GM21717 (cell line): ENCODE data around the gene COLQ.
"Not testable (repeated sequence)": the region's sequence is repeated elsewhere in the genome, so short reads cannot be mapped to it uniquely, and the experiment has no call there.

ENCODE experiments used
- ATAC-seq: cut with Tn5 transposase; IDR thresholded peaks from one replicate; pipeline ENCODE4 v1.9.1; 2021; ENCODE audit warnings: mild to moderate bottlenecking, moderate library complexity; ENCODE audit not compliant: unreplicated experiment

The COLQ gene

GRCh38 chr3:15430624-15431023 is 90.9 kb downstream of the COLQ start:
- no peak for ATAC-seq

GRCh38 chr3:15429080-15429479 is 92.4 kb downstream of the COLQ start:
- no peak for ATAC-seq

- no peak for ATAC-seq
These were observed 93.0 kb downstream of the COLQ start for GRCh38 chr3:15428539-15428938.

GRCh38 chr3:15427981-15428380 is 93.5 kb downstream of the COLQ start:
- no peak for ATAC-seq

- peak; percentile 92 for ATAC-seq
These were observed 94.2 kb downstream of the COLQ start, which contains the start of the genes EAF1 and METTL6 for GRCh38 chr3:15427182-15427880. Gene EAF1 (plus strand): TSS chr3:15427598. CDS start chr3:15427780, 182 bp downstream. Gene METTL6 (minus strand): TSS chr3:15427544. CDS start chr3:15426511, 1,033 bp downstream.

GRCh38 chr3:15426579-15427118 is 94.9 kb downstream of the COLQ start:
- ATAC-seq: no peak

GRCh38 chr3:15420871-15421270 is 100.6 kb downstream of the COLQ start:
- ATAC-seq: no peak

GRCh38 chr3:15410966-15411365 is 110.5 kb downstream of the COLQ start:
- not testable (repeated sequence) for ATAC-seq

- no peak for ATAC-seq
These were observed 111.7 kb downstream of the COLQ start for GRCh38 chr3:15409774-15410173.

GRCh38 chr3:15409239-15409638 is 112.3 kb downstream of the COLQ start:
- no peak for ATAC-seq

GRCh38 chr3:15405448-15406050 is 116.0 kb downstream of the COLQ start:
- no peak for ATAC-seq

GRCh38 chr3:15404767-15405166 is 116.7 kb downstream of the COLQ start:
- ATAC-seq: no peak

GRCh38 chr3:15403965-15404364 is 117.5 kb downstream of the COLQ start:
- no peak for ATAC-seq

GRCh38 chr3:15403495-15403894 is 118.0 kb downstream of the COLQ start:
- no peak for ATAC-seq

GRCh38 chr3:15401936-15402335 is 119.6 kb downstream of the COLQ start:
- no peak for ATAC-seq
